Measurements from ENCODE around the gene LRRC56. TPM values are rescaled to one million over a fixed set of nuclear protein-coding genes. Genes with fewer than 3 reads are reported as not detected.

Gene LRRC56
- total and polyA plus RNA-seq, 2 donors (not counting 1 experiment from before 2014, with no cell fraction given): 11.8 to 15.8 TPM

GRCh38 chr11:551131-551530, 13.8 kb downstream of the LRRC56 start:
- Histone ChIP-seq H3K4me1 (ENCODE audit: control insufficient read depth in 2 of 2, insufficient read depth in 2 of 2, low read length in 2 of 2) (peaks cover 8 to 18% of the 10 kb centered on the region in 2 donors), H3K4me2 (replicated peaks; ENCODE audit: low read depth, low read length, poor library complexity, severe bottlenecking) (no peak overlapping the region), H3K27ac (ENCODE audit: low read length in 2 of 2) (no peak overlapping the region), H3K79me2 (ENCODE audit: control insufficient read depth, insufficient read depth, low read length) (no peaks in the 10 kb centered on the region), H4K20me1 (ENCODE audit: control insufficient read depth, insufficient read depth, low read length, poor library complexity, severe bottlenecking) (peaks cover 11% of the 10 kb centered on the region), H3K9ac (ENCODE audit: low read length) (no peak overlapping the region), H3K36me3 (replicated peaks in 1 of 2; ENCODE audit: control extremely low read depth in 1 of 2, control insufficient read depth in 1 of 2, extremely low read depth in 1 of 2, insufficient read depth in 2 of 2, low read length in 1 of 2) (peaks cover 0 to 7% of the 10 kb centered on the region in 2 experiments), H3K27me3 (replicated peaks in 1 of 4; ENCODE audit: control extremely low read depth in 1 of 4, control insufficient read depth in 3 of 4, insufficient read depth in 4 of 4, low read length in 3 of 4) (peaks cover 0 to 5% (median 2%) of the 10 kb centered on the region in 4 experiments), H3K4me3 (ENCODE audit: control extremely low read depth in 1 of 5, extremely low read depth in 1 of 5, insufficient read depth in 1 of 5, low read depth in 2 of 5, low read length in 4 of 5) (no peak overlapping the region), H2AFZ (ENCODE audit: insufficient read depth, low read depth, low read length, poor library complexity, severe bottlenecking) (no peak overlapping the region), H3K9me3 (ENCODE audit: control extremely low read depth in 1 of 3, control insufficient read depth in 2 of 3, insufficient read depth in 1 of 3, low read length in 2 of 3) (no peaks in the 10 kb centered on the region)
- no peak for ATAC-seq (ENCODE audit: low read depth)
- CTCF ChIA-PET: interaction anchor here (0.5 to 1.0 kb wide), 2 partner anchors 172 to 346 kb away, joined by 3 to 6 read pairs; no protein-coding TSS in a partner anchor
- 91% methylated on average over 14 of the region's 16 CpGs for WGBS (ENCODE audit: insufficient coverage)
- no peaks in the 10 kb centered on the region for H3K27me3 Mint-ChIP-seq
- peaks cover 10% of the 10 kb centered on the region for H3K4me1 Mint-ChIP-seq
- no peak overlapping the region for H3K4me3 Mint-ChIP-seq
- POLR2A ChIA-PET: interaction anchor here (0.6 kb wide), 1 partner anchor 12 kb away, joined by 7 read pairs; no protein-coding TSS in a partner anchor
- TF ChIP-seq CTCF (IDR thresholded peaks at IDR 0.05): no peak
- no peak for TF ChIP-seq EZH2 (IDR thresholded peaks at IDR 0.05; ENCODE audit: borderline replicate concordance, insufficient read depth, low read depth, low read length, poor library complexity, severe bottlenecking)
- H3K9me3 Mint-ChIP-seq (ENCODE audit: insufficient read depth): no peaks in the 10 kb centered on the region
- DNase-seq: no peak
- no peak overlapping the region for H3K27ac Mint-ChIP-seq
- intact Hi-C loops (cut with micrococcal nuclease): no loop called here

- DNase-seq (no peak), ATAC-seq (ENCODE audit: low read depth) (no peak)
- Histone ChIP-seq H3K36me3 (replicated peaks in 1 of 2; ENCODE audit: control extremely low read depth in 1 of 2, control insufficient read depth in 1 of 2, extremely low read depth in 1 of 2, insufficient read depth in 2 of 2, low read length in 1 of 2) (peaks cover 0 to 7% of the 10 kb centered on the region in 2 experiments), H2AFZ (ENCODE audit: insufficient read depth, low read depth, low read length, poor library complexity, severe bottlenecking) (no peak overlapping the region), H3K4me2 (replicated peaks; ENCODE audit: low read depth, low read length, poor library complexity, severe bottlenecking) (no peak overlapping the region), H3K4me1 (ENCODE audit: control insufficient read depth in 2 of 2, insufficient read depth in 2 of 2, low read length in 2 of 2) (peaks cover 12 to 22% of the 10 kb centered on the region in 2 donors), H3K79me2 (ENCODE audit: control insufficient read depth, insufficient read depth, low read length) (no peaks in the 10 kb centered on the region), H3K4me3 (ENCODE audit: control extremely low read depth in 1 of 5, extremely low read depth in 1 of 5, insufficient read depth in 1 of 5, low read depth in 2 of 5, low read length in 4 of 5) (no peak overlapping the region), H3K27ac (ENCODE audit: low read length in 2 of 2) (no peak overlapping the region), H3K9ac (ENCODE audit: low read length) (no peak overlapping the region), H4K20me1 (ENCODE audit: control insufficient read depth, insufficient read depth, low read length, poor library complexity, severe bottlenecking) (peaks cover 11% of the 10 kb centered on the region), H3K9me3 (ENCODE audit: control extremely low read depth in 1 of 3, control insufficient read depth in 2 of 3, insufficient read depth in 1 of 3, low read length in 2 of 3) (no peaks in the 10 kb centered on the region), H3K27me3 (replicated peaks in 1 of 4; ENCODE audit: control extremely low read depth in 1 of 4, control insufficient read depth in 3 of 4, insufficient read depth in 4 of 4, low read length in 3 of 4) (peaks cover 0 to 10% (median 3%) of the 10 kb centered on the region in 4 experiments)
- TF ChIP-seq EZH2 (IDR thresholded peaks at IDR 0.05; ENCODE audit: borderline replicate concordance, insufficient read depth, low read depth, low read length, poor library complexity, severe bottlenecking): no peak
- TF ChIP-seq CTCF (IDR thresholded peaks at IDR 0.05): no peak
- Mint-ChIP-seq H3K4me1 (peaks cover 12% of the 10 kb centered on the region), H3K9me3 (ENCODE audit: insufficient read depth) (no peaks in the 10 kb centered on the region), H3K27ac (no peak overlapping the region), H3K27me3 (no peaks in the 10 kb centered on the region), H3K4me3 (no peak overlapping the region)
- CTCF ChIA-PET: interaction anchor here (1.0 kb wide), 1 partner anchor 172 kb away, joined by 6 read pairs; no protein-coding TSS in a partner anchor
- intact Hi-C loops (cut with micrococcal nuclease): no loop called here
- 95% methylated on average over 12 of the region's 12 CpGs for WGBS (ENCODE audit: insufficient coverage)
- POLR2A ChIA-PET: interaction anchor here (0.6 kb wide), 1 partner anchor 13 kb away, joined by 7 read pairs; no protein-coding TSS in a partner anchor
Measured at GRCh38 chr11:551596-551995, 14.3 kb downstream of the LRRC56 start.

Data from B cell (primary cell).